GM21381 (cell line): ENCODE data around the gene GLG1.
"Not testable (repeated sequence)": the region's sequence is repeated elsewhere in the genome, so short reads cannot be mapped to it uniquely, and the experiment has no call there.

ENCODE experiments used
- ATAC-seq: cut with Tn5 transposase; IDR thresholded peaks from one replicate; pipeline ENCODE4 v1.9.1; 2021; ENCODE audit warnings: mild to moderate bottlenecking, moderate library complexity; ENCODE audit not compliant: unreplicated experiment

The GLG1 gene

DNA sequence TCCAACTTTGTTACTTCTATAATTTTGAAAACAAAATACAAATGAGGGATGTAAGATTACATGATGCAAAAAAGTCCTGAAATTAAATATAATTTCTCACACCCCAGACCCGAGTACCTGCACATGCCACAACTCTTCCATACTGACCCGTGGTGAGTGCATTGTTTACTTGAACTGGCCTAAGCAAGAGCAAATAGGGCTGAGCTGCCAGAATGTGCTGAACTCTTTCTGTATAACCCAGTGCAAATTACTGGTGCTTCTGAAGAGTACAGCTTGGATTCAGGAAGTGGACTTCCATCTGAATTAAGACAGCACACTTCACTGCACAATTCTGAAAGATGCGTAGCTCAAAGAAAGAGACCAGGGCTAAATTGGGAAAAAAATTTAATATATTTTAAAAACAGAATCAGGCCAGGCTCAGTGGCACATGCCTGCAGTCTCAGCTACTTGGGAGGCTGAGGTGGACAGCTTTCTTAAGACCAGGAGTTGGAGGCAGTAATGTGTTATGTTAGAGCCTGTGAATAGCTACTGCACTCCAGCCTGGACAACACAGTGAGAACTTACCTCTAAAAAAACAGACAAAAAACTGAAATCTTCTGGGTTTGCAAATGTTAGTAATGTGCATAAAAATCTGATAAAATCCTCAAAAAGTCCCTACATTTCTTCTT lies 63.9 kb downstream of the GLG1 start:
- ATAC-seq = not testable (repeated sequence)

DNA sequence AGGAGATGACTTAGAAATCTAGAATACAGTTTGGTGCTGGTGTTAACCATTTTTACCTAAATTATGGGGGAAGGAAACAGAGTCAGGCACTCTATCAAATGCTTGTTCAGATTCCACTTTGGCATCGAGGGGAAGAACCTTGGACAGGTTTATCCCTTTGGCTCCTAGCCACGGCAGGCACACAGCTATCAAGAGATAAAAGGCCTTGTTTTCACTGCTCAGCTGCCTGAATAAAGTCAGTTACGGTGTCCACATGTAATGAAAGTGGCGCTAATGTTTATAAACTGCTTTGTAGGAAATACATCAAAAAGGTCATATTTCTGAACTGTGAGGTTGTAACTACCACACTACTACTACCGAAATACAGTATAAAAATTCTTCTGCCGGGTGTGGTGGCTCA lies 66.3 kb downstream of the GLG1 start:
- ATAC-seq = not testable (repeated sequence)

DNA sequence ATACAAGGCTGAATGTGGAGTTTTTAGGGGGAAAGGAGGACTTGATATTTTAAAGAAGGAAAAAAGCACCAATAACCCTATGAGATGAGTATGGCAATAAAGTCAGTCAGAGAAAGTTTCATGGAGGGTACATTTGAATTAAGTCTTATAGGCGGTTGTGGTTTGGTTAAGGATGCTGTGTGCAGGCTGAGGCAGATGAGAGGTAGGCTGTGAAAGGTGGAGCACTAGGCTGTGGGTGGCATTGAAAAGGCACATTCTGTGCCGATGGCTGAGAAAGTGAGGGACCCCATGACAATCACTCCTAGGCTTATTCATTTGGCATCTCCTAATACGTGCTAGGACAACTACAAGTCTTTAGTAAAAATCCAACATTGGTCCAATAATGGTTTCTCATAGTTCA lies 68.1 kb downstream of the GLG1 start:
- ATAC-seq = not testable (repeated sequence)

DNA sequence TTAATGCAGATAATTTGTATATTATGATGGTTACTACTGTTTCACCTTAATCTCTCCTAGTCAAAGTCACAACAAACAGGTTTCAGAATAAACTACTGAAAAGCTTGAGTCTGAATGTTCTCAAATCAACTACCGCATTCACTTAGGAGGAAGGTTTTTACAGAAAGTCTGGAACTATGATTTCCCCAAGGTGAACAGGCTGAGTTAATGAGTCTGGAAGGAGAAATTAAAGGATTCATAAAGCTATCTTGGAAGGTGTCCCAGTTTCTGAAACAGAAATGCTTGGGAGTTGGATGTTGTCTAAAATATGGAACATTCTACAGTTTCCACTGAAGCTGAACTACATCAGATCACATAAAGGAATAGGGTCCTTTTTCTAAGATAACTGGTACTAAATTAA lies 69.2 kb downstream of the GLG1 start:
- ATAC-seq = not testable (repeated sequence)

DNA sequence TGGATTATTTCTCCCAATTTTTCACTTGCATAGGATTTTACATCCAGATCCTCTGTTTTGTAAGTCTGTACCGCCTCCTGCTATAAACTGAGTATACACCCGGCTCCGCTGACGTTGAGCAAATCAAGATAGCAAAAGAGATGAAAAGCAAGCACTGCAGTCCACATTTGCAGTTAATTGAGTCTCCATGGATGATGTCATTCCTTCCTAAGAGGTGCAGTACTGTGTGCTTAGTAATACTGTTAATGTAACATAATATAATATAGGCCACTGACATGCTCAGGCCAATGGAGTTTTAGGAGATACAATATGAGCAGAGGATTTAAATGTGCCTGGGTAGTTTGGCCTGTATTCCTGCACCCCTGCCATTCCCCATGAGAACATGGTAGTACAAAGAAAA lies 72.3 kb downstream of the GLG1 start:
- not testable (repeated sequence) for ATAC-seq

DNA sequence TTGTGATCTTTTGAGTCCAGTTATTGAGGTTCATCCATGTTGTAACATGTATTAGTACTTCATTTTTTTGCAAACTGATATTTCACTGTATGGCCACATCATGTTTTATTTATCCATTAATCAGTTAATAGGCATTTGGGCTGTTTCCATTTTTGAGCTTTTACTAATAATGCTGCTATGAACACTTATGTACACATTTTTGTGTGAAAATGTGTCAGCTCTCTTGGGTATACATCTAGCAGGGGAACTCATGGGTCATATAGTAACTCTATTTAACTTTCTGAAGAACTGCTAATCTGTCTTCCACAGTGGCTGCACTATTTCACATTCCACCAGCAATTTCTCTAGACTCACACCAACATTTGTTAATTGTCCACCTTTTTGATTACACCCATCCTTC lies 82.0 kb downstream of the GLG1 start:
- no peak for ATAC-seq

DNA sequence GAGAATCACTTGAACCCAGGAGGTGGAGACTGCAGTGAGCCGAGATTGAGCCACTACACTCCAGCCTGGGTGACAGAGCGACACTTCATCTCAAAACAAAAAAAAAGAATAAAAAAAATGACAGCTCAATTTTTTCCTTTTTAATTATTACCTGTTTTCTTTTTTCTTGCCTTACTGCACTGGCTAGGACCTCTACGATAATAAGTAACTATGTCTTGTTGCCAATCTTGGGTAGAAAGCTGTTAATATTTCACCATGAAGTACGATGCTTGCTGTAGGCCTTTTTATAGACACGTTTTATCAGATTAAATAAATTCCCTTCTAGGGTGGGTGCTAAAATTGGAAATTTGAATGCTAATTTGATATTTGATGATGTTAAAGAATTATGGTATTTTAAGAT lies 82.8 kb downstream of the GLG1 start:
- ATAC-seq = no peak

DNA sequence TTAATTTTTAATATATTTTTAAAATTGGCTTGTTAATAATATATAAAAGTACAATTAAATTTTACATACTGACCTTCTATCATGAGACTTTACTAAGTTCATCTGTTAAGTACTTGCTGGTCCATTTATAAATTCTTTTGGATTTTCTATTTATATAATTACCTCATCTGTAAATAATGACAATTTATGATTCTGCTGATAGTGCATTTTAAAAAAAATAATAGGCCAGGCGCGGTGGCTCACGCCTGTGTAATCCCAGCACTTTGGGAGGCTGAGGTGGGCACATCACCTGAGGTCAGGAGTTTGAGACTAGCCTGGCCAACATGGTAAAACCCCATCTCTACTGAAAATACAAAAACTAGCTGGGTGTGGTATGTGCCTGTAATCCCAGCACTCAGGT lies 83.2 kb downstream of the GLG1 start:
- not testable (repeated sequence) for ATAC-seq

DNA sequence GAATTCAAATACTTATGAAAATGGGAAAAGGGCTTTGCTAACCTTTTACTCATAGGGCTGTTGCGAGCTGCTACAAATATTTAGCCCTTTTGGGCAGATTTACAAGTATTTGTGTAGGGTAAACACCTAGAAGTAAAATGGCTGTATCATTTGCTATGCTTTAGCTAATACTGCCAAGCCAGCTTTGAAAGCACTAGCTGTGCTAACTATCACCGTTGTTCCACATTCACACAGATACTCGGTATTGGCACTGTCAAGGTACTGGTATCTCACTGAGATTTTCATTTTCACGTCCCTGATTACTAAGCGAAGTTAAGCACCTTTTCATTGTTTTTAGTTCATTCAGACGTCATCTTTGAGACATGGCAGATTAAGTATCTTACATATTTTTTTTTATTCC lies 84.8 kb downstream of the GLG1 start:
- ATAC-seq = no peak

DNA sequence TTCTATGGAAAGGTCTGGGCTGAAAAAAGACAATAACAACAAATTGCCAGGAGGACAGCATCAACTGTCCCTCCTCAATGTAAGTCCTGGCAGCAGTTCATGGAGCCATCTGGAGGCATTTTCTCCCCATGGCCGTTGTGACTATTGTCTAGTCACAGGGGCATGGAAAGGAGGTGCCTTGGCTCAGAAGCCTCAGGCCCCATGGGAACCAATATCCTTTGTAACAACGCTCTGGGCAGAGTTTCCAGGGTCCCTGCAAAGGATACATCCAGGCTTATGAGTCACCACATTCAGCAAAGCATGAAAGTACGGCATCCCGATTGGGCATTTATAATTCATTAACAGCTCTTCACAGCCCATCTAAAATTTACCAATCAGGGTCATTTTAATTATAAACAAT lies 85.2 kb downstream of the GLG1 start:
- no peak for ATAC-seq

DNA sequence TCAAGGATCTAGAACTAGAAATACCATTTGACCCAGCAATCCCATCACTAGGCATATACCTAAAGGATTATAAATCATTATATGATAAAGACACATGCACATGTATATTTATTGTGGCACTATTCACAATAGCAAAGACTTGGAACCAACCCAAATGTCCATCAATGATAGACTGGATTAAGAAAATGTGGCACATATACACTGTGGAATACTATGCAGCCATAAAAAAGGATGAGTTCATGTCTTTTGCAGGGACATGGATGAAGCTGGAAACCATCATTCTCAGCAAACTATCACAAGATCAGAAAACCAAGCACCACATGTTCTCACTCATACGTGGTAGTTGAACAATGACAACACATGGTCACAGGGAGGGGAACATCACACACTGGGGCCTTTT lies 88.0 kb downstream of the GLG1 start:
- ATAC-seq = not testable (repeated sequence)

DNA sequence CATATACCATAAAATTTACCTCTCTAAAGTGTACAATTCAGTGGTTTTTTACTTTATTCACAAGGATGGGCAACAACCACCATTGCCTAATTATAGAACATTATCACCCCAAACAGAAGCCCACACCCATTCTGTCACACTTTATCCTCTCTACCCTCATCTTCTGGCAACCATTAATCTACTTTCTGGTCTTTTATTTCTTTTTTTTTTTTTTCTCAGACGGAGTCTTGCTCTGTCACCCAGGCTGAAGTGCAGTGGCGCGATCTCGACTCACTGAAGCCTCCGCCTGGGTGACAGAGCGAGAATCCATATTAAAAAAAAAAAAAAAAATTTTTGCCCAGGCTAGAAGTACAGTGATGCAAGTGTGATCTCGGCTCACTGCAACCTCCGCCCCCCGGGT lies 95.0 kb downstream of the GLG1 start:
- ATAC-seq = no peak

DNA sequence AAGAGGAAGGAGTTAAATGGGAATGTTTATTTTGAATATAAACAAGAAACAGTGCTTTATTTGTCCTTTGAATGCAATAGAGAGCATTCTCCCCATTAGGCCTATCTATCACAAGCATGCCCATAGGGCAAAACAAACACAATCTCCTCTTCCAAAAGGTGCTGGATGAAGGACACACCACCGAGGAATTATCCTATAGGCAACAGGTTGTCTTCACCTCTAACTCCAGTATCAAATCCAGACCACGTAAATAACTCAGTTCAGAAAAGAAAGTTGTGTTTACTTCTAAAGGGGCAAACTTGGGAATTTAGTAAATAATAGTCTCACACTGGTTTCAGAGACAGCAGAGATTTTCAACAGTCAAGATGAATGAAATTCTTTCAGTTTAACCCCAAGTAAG lies 101.9 kb downstream of the GLG1 start:
- ATAC-seq = no peak

DNA sequence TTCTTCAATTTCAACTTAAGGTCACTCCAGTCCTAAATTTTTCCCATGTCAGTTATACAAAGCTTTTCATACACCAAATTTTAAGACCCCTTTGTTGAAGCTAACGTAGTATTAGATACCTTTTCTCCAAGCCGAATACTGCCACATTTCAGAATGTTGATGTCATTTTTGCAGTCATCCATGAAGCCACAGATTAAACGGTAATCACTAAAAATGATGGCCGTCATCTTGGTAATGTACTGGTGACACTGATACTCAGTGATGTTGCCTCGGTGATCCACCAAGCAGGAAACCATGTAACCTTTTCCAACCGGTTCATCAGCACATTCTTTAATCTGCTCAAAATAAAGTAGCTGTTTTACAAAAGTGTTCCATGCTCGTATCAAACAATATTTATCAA lies 103.5 kb downstream of the GLG1 start:
- no peak for ATAC-seq

DNA sequence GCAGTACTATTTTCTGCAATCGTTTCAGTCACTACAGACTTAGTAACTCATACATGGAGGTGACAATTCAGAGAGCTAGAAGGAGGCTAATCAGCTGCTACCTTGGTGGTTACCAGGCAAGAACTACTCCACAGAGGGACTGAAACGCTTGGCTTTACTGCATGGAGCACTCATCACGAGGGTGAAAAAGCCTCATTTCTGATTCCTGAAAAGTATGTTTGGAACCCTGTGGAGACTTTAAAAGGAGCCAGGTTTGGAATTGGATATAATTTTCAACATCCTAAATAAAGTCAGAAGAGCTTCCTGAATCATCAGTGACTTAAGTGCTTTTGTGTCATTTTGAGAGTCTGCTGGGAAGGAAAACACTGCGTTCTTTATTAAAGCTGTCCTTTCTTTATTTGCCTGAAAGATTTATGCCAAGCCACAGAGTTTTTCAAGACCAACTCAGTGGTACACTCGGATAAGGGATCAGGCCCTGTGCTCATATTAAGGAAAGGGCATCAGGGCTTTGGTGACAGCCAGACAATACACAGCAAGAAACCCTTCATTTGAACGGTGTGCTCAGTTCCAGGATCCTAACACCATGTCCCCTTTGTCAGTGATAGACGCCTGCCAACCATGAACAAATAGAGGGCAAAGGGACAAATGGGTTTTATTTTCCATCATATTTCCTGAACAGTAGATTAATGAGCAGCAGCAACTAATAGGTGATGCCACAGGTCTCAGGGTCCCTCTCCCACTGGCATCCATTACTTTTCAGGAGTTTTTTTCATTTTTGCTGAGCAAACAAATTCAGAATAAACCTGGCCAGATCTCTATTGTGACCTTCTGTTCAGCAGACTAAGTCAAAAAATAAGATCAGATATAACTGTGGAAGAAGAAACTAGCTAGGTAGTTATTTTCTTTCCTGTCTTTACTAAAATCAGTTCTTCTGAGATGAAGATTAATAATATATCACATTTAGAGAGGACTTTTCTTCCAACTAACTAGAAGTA lies 105.1 kb downstream of the GLG1 start:
- ATAC-seq = no peak

DNA sequence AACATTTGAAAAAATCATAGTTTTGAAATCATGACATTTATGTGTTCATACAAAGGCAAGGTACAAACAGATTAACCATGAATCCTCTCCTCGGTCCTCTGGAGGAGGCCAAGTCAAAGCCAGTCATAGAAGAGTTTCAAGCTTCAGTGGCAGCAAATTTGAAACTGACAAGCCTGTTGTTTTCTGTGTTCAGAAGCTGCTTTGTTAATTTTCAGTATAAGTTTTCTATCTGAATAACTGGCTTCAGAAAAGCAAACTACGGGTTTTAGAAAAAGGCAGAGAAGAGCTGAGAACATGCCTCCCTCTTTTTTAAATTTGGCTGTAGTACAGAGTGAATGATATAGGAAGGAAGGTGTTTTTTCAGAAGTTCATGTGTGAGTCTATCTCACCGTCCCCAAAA lies 106.0 kb downstream of the GLG1 start:
- no peak for ATAC-seq

DNA sequence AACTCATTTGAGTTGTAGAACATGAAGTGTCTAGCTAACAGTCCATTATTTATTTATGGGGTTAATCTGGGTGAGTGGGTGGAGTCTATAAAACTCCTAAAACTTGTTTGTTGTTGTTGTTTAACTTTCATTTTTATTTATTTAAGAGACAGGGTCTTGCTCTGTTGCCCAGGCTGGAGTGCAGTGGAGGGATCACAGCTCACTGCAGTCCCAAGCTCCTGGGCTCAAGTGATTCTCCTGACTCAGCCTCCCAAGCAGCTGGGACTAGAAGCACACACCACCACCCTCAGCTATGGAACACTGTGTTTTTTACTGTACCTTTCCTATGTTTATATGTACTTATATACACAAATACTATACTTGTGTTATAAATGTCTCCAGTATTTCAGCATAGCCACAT lies 107.8 kb downstream of the GLG1 start:
- no peak for ATAC-seq

DNA sequence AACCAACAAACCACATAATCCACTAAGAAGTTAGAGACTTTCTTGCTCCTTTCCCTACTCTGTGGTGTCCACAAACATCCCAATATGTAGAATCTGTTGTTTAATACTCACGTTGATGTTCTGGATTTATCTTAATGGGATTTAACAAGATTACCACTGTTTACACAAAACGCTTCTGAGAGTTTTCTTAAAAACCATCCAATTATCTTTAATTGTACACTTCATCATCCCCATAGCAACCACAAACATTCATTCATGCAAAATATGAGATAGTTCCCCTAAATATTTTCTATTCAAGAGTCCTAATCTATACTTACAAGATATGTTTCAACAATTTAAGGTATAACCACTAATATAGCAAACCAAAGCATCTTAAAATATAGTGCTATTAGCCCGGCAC lies 109.2 kb downstream of the GLG1 start:
- ATAC-seq = no peak

DNA sequence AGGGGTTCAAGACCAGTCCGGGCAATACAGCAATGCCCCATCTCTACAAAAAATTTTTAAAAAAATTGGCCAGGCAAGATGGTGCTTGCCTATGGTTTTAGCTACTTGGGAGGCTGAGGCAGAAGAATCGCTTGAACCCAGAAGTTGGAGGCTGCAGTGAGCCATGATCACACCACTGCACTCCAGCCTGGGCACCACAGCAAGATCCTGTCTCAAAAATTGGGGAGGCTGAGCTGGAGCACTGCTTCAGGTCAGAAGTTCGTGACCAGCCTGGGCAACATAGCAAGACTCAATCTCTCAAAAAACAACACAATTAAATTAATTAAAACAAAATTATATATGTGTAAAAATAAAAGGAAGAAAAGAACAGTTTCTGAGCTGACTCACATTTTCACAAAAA lies 110.9 kb downstream of the GLG1 start:
- ATAC-seq = no peak

DNA sequence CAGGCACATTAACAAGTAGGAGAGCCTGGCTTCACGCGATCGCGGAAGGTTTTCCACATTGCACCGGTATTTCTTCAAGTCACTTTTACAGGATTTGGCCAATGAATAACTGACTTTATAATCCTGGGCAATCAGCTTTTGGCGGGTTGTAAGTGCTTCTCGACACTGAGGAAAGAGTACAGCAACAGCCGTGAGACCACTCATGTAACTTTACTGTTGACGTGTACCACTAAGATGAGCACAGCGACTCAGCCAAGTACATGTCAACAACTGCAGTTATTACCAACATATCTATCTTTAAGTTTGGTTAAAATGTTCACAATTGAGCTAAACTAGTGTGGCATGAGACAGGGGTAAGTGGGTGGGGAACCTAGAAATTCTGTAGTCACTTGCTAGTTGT lies 113.9 kb downstream of the GLG1 start:
- no peak for ATAC-seq

DNA sequence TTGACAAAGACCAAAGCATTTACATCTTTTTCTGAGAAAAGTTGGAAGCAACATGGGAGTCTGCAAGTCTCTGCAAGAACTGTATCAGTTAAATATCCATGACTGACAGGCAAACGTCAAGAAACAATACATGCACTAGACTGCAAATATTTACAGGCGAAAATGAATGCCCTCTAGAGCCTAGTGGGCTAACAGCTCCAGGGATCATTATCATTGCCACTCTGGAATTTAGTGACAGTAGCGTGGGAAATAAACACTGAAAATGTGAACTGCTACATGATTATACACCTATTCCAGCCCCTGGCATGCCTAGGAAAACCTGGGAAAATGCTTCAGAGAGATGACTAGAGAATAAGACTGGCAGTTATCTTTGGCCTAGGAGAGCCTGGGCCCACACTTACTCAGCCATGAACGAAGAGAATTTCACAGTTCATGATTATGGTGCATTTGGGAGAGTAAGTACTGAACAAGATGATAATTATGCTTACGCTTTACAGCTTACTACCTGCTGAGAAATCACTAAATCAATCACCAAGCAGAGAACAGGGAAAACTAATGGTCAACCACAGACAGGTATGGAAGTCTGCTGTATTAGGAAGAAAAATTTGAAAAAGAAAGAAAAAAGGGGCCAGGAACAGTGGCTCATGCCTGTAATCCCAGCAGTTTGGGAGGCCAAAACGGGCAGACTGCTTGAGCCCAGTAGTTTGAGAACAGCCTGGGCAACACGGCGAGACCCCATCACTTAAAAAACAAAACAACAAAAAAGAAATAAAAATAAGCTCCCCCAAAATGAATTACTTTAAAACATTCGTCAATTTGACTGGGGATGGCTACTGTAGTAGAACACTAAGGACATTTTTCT lies 119.0 kb downstream of the GLG1 start:
- no peak for ATAC-seq
